Vagina (tissue), 2 donors: ENCODE data around the gene SENP6.

Source experiments
- CTCF ChIP-seq, 3 experiments: fragments of 450-650 bp in 2 of 3; fragments of 200-600 bp in 1 of 3; sonication (generic) in 1 of 3; IDR thresholded peaks; one replicate each; pipeline ENCODE4 v1.5.1; 2017 to 2019; ENCODE audit warnings: antibody characterized with exemption in 3 of 3, mild to moderate bottlenecking in 2 of 3, moderate library complexity in 2 of 3
- POLR2A ChIP-seq, 2 donors: fragments of 450-650 bp; IDR thresholded peaks; one replicate each; pipeline ENCODE4 v1.6.1; 2017; ENCODE audit warnings: antibody characterized with exemption in 2 of 2, mild to moderate bottlenecking in 2 of 2, moderate library complexity in 2 of 2
- POLR2AphosphoS5 ChIP-seq, 2 donors: sonication (generic); formaldehyde crosslinking; IDR thresholded peaks; one replicate each; pipeline ENCODE4 v1.9.0; 2017; ENCODE audit warnings: antibody characterized with exemption in 2 of 2, mild to moderate bottlenecking in 2 of 2, low read depth in 1 of 2; ENCODE audit not compliant: insufficient read depth in 1 of 2

GRCh38 chr6:75600768-75601167 lies 912 bp upstream of the SENP6 start:
- no peak for TF ChIP-seq POLR2A (IDR thresholded peaks at IDR 0.05)
- TF ChIP-seq CTCF (IDR thresholded peaks at IDR 0.05), result no peak
- TF ChIP-seq POLR2AphosphoS5 (IDR thresholded peaks at IDR 0.05; ENCODE audit: insufficient read depth in 1 of 2, low read depth in 1 of 2), result no peak
